Fibroblast of lung (primary cell): ENCODE measurements around the gene KMO.

Experiments
- EZH2 ChIP-seq: IDR thresholded peaks from 2 replicates; pipeline ENCODE4 v1.5.1; 2012; ENCODE audit warnings: low read length, control low read depth, mild to moderate bottlenecking; ENCODE audit errors: missing control alignments
- TF ChIP-seq, protein P1 (sequence below), 2 donors: IDR thresholded peaks in 1 of 2; conservative IDR thresholded peaks in 1 of 2; 1 replicate in 1 of 2; 2 replicates in 1 of 2; pipeline ENCODE4 v1.5.1; 2011 to 2012; ENCODE audit warnings: low read length in 2 of 2, control low read depth in 1 of 2, inconsistent platforms in 1 of 2, low read depth in 1 of 2, mild to moderate bottlenecking in 1 of 2

DNA sequence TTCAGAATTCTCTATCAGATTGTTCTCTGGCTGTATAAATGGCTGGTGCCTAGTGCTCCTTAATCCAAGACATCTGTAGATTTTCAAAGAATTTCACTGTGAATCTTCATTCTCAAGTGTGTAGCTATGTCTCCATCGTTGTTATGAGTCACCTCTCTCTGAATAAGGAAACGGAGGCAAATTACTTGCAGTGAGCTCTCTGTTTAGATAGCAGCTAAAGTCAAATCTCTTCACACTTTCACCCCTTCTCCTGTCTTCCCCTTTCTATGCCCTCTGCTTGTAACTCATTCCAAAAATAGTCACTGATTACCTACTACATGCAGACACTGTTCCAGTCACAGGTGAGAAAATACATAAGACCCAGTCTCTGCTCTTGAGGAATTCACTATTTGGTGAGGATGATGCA lies 68.3 kb downstream of the KMO start:
- TF ChIP-seq, protein P1, sequence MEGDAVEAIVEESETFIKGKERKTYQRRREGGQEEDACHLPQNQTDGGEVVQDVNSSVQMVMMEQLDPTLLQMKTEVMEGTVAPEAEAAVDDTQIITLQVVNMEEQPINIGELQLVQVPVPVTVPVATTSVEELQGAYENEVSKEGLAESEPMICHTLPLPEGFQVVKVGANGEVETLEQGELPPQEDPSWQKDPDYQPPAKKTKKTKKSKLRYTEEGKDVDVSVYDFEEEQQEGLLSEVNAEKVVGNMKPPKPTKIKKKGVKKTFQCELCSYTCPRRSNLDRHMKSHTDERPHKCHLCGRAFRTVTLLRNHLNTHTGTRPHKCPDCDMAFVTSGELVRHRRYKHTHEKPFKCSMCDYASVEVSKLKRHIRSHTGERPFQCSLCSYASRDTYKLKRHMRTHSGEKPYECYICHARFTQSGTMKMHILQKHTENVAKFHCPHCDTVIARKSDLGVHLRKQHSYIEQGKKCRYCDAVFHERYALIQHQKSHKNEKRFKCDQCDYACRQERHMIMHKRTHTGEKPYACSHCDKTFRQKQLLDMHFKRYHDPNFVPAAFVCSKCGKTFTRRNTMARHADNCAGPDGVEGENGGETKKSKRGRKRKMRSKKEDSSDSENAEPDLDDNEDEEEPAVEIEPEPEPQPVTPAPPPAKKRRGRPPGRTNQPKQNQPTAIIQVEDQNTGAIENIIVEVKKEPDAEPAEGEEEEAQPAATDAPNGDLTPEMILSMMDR (conservative IDR thresholded peaks at IDR 0.05 in 1 of 2, IDR thresholded peaks at IDR 0.05 in 1 of 2; ENCODE audit: low read depth in 1 of 2, low read length in 2 of 2), result no peak
- TF ChIP-seq EZH2, result no peak
